ENCODE measurements around the gene PRR33.

- TF ChIP-seq CTCF (IDR thresholded peaks at IDR 0.05) (no peak), POLR2A (IDR thresholded peaks at IDR 0.05; ENCODE audit: low read depth) (no peak), EP300 (IDR thresholded peaks at IDR 0.05) (no peak), POLR2AphosphoS5 (IDR thresholded peaks at IDR 0.05) (no peak)
Observed at GRCh38 chr11:1890856-1891830, 552 bp downstream of the PRR33 start.

Measured in esophagus muscularis mucosa (tissue), 4 donors.